Measurements from ENCODE around the gene GULP1.

GRCh38 chr2:188607501-188607900 lies 315.8 kb downstream of the GULP1 start:
- TF ChIP-seq CTCF (IDR thresholded peaks at IDR 0.05) (no peak), POLR2A (IDR thresholded peaks at IDR 0.05) (no peak)

All from testis (tissue), 2 donors.